ENCODE results near the gene FKBP1A. TPM values are rescaled to one million over a fixed set of nuclear protein-coding genes. Genes with fewer than 3 reads are reported as not detected.

Gene FKBP1A
- total RNA-seq, 1 donor from 2014 or later = 124 TPM

GRCh38 chr20:1320902-1321653, 71.8 kb downstream of the FKBP1A start:
- DNase-seq = no peak
- Histone ChIP-seq H3K4me1 (peaks cover 58% of the 10 kb centered on the region), H3K27ac (replicated peaks) (peak overlapping the region; percentile 100), H3K4me3 (no peak overlapping the region), H3K27me3 (ENCODE audit: low read depth) (no peaks in the 10 kb centered on the region), H3K36me3 (no peaks in the 10 kb centered on the region), H3K9me3 (replicated peaks) (no peaks in the 10 kb centered on the region)
- intact Hi-C loops (cut with micrococcal nuclease) = no loop called here
- TF ChIP-seq CTCF (IDR thresholded peaks at IDR 0.05; ENCODE audit: borderline replicate concordance) = no peak

DNA sequence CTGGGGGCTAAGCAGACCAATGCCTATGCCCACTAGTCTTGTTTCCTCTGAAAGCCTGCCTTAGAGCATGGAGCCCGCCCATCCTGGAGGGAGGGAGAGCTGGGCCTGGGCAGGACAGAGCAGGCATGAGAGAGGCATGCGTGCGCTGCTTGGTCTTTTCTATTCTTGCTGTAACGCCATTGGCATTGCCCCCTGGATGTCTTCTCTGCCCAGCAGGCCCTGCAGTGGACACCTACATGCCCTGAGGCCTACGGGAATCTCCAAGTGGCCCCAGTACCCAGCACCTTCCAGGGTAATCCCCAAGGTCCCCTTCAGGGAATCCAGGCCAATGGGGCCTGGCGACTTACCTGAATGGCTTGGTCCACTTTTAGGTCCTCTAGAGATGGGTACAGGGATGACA, 72.8 kb downstream of the FKBP1A start:
- TF ChIP-seq CTCF (IDR thresholded peaks at IDR 0.05; ENCODE audit: borderline replicate concordance) = no peak
- H3K27me3 ChIP-seq (ENCODE audit: low read depth) = no peaks in the 10 kb centered on the region
- H3K9me3 ChIP-seq (replicated peaks) = no peaks in the 10 kb centered on the region
- H3K4me1 ChIP-seq = peaks cover 51% of the 10 kb centered on the region
- H3K27ac ChIP-seq (replicated peaks) = no peak overlapping the region
- no peaks in the 10 kb centered on the region for H3K36me3 ChIP-seq
- DNase-seq = no peak
- H3K4me3 ChIP-seq = no peak overlapping the region
- intact Hi-C loops (cut with micrococcal nuclease) = no loop called here

DNA sequence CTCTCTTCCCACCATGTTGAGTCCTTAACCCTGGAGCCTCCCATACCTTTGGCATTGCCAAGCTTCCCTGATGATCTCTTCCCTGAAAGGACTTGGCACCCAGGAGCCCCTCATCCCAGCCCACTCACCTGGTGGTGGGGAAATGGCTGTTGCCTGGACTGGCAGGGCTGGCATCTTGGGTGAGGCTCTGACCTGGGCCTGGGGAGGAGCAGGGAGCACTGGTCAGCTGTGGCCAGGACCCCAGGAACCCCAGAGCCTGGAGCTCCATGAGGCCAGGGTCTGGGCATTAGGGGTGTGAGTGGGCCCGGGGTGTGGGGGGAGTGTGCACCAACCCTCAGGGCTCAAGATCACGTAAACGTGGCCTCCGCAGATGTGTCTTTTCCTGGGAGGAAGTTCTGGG, 73.4 kb downstream of the FKBP1A start:
- no peak for TF ChIP-seq CTCF (IDR thresholded peaks at IDR 0.05; ENCODE audit: borderline replicate concordance)
- Histone ChIP-seq H3K27me3 (ENCODE audit: low read depth) (no peaks in the 10 kb centered on the region), H3K27ac (replicated peaks) (no peak overlapping the region), H3K4me3 (no peak overlapping the region), H3K4me1 (peaks cover 46% of the 10 kb centered on the region), H3K9me3 (replicated peaks) (no peaks in the 10 kb centered on the region), H3K36me3 (no peaks in the 10 kb centered on the region)
- intact Hi-C loops (cut with micrococcal nuclease) = no loop called here
- no peak for DNase-seq

GRCh38 chr20:1319051-1319450, 73.8 kb downstream of the FKBP1A start:
- no peak for DNase-seq
- TF ChIP-seq CTCF (IDR thresholded peaks at IDR 0.05; ENCODE audit: borderline replicate concordance) = no peak
- Histone ChIP-seq H3K4me3 (no peak overlapping the region), H3K9me3 (replicated peaks) (no peaks in the 10 kb centered on the region), H3K36me3 (no peaks in the 10 kb centered on the region), H3K27ac (replicated peaks) (no peak overlapping the region), H3K27me3 (ENCODE audit: low read depth) (no peaks in the 10 kb centered on the region), H3K4me1 (peaks cover 43% of the 10 kb centered on the region)
- intact Hi-C loops (cut with micrococcal nuclease) = no loop called here

Other genes starting within 250 kb of the FKBP1A start
- gene TMEM74B, start 208.1 kb downstream of the FKBP1A start, total RNA-seq = 4.2 TPM
- 0.41 TPM for gene C20orf202, start 189.6 kb downstream of the FKBP1A start, total RNA-seq
- gene RAD21L1, start 167.0 kb downstream of the FKBP1A start, total RNA-seq = not detected
- 11.2 TPM for gene SNPH, start 126.8 kb downstream of the FKBP1A start, total RNA-seq
- 2.2 TPM for gene SDCBP2, start 63.9 kb downstream of the FKBP1A start, total RNA-seq
- 56.6 TPM for gene NSFL1C, start 73.8 kb upstream of the FKBP1A start, total RNA-seq
- 3.2 TPM for gene SIRPB2, start 98.4 kb upstream of the FKBP1A start, total RNA-seq
- not detected for gene SIRPD, start 164.7 kb upstream of the FKBP1A start, total RNA-seq
- gene SIRPB1, start 227.0 kb upstream of the FKBP1A start, total RNA-seq = 0.27 TPM

All from left ventricle myocardium inferior (tissue), 1 donor.